Measurements from ENCODE around the gene SLC16A1.

- TF ChIP-seq TEAD4 (IDR thresholded peaks at IDR 0.05; ENCODE audit: borderline replicate concordance, insufficient read depth): no peak
- TF ChIP-seq CTCF (IDR thresholded peaks at IDR 0.05): no peak
Observed at GRCh38 chr1:112894561-112895011, 61.4 kb downstream of the SLC16A1 start.
